Measurements from ENCODE around the gene TRAF3.

Gene TRAF3, protein sequence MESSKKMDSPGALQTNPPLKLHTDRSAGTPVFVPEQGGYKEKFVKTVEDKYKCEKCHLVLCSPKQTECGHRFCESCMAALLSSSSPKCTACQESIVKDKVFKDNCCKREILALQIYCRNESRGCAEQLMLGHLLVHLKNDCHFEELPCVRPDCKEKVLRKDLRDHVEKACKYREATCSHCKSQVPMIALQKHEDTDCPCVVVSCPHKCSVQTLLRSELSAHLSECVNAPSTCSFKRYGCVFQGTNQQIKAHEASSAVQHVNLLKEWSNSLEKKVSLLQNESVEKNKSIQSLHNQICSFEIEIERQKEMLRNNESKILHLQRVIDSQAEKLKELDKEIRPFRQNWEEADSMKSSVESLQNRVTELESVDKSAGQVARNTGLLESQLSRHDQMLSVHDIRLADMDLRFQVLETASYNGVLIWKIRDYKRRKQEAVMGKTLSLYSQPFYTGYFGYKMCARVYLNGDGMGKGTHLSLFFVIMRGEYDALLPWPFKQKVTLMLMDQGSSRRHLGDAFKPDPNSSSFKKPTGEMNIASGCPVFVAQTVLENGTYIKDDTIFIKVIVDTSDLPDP

DNA sequence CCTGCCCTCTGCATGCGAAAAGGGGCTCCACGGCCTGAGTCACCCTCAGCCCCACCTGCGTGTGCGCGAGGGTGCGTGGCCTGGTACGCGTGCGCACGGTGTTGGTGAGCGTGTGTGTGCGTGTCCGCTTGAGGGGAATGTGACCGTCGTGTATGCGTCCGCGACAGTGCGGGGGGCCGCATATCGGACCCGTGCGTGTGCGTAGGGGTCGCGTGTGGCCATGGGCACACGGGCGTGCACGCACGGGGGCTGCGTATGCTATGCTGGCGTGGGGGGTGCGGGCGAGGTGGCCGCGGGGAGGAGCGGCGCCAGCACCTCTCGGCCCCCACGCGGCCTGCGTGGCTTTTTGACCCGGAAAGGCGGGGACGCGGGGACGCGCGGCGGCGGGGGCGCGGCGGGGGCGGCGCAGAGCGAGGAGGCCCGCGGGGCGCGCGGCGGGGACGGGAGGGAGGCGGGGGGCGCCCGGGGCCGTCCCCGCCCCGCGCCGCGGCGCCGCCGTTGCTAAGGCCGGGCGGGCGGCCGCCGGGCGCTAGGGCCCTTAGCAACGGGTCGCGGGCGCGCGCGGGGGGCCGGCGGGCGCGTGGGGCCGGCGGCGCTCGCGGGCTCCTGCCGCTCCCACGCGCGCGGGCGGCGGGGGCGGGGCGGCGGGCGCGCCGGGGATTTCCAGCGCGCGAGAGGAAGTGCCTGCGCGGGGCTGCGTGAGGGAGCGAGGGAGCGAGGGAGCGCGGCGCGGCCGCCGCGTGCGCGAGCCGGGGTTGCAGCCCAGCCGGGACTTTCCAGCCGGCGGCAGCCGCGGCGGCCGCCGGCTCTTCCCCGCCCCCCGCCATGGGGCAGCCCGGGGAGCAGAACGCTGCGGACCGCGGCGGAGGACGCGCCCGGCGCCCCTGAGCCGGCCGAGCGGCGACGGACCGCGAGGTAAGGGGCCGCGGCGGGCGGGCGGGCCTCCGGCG, at the start of gene TRAF3:
TSS of gene TRAF3 (plus strand) at position 689 of the 950 bp plus-strand sequence. CDS start 92,753 bp downstream, outside the sequence.
- Histone ChIP-seq H3K4me3 (ENCODE audit: insufficient read depth, low read length, poor library complexity, severe bottlenecking) (peak within 1 kb of the TSS; percentile 67), H4K20me1 (ENCODE audit: low read depth, low read length) (no peaks in the 10 kb centered on the region; the same call in 1 of the 2 replicates), H3K9me2 (replicated peaks; ENCODE audit: insufficient read depth, low read length) (no peaks in the 10 kb centered on the region), H3K79me2 (ENCODE audit: insufficient read depth, low read length) (no peaks in the 10 kb centered on the region), H3K27ac (ENCODE audit: low read depth, low read length) (no peak within 1 kb of the TSS), H3K4me2 (ENCODE audit: low read depth, low read length, poor library complexity, severe bottlenecking) (peak within 1 kb of the TSS; percentile 77), H3F3A (ENCODE audit: insufficient read depth) (no peaks in the 10 kb centered on the region), H3K36me3 (ENCODE audit: low read length) (no peaks in the 10 kb centered on the region), H3K9ac (ENCODE audit: low read length) (peak within 1 kb of the TSS; percentile 68), H2AFZ (ENCODE audit: low read depth, low read length, severe bottlenecking) (peak within 1 kb of the TSS; percentile 68), H3K9me3 (ENCODE audit: insufficient read depth, low read length) (no peaks in the 10 kb centered on the region), H3K27me3 (ENCODE audit: low read length) (no peaks in the 10 kb centered on the region)
- TF ChIP-seq, protein P1, sequence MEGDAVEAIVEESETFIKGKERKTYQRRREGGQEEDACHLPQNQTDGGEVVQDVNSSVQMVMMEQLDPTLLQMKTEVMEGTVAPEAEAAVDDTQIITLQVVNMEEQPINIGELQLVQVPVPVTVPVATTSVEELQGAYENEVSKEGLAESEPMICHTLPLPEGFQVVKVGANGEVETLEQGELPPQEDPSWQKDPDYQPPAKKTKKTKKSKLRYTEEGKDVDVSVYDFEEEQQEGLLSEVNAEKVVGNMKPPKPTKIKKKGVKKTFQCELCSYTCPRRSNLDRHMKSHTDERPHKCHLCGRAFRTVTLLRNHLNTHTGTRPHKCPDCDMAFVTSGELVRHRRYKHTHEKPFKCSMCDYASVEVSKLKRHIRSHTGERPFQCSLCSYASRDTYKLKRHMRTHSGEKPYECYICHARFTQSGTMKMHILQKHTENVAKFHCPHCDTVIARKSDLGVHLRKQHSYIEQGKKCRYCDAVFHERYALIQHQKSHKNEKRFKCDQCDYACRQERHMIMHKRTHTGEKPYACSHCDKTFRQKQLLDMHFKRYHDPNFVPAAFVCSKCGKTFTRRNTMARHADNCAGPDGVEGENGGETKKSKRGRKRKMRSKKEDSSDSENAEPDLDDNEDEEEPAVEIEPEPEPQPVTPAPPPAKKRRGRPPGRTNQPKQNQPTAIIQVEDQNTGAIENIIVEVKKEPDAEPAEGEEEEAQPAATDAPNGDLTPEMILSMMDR (IDR thresholded peaks at IDR 0.05; ENCODE audit: insufficient read depth, low read length, poor library complexity, severe bottlenecking): no peak
- no peak for TF ChIP-seq EZH2phosphoT487 (conservative IDR thresholded peaks at IDR 0.05; ENCODE audit: low read length)

GRCh38 chr14:102728501-102728900, 48.7 kb upstream of the TRAF3 start:
- Histone ChIP-seq H3K27ac (ENCODE audit: low read depth, low read length) (no peak overlapping the region), H3K9ac (ENCODE audit: low read length) (no peak overlapping the region), H3K27me3 (ENCODE audit: low read length) (no peaks in the 10 kb centered on the region)

GRCh38 chr14:102729268-102729667, 48.0 kb upstream of the TRAF3 start:
- no peak for TF ChIP-seq EZH2phosphoT487 (conservative IDR thresholded peaks at IDR 0.05; ENCODE audit: low read length)
- TF ChIP-seq, protein P1 (IDR thresholded peaks at IDR 0.05; ENCODE audit: insufficient read depth, low read length, poor library complexity, severe bottlenecking): no peak
- Histone ChIP-seq H3K27me3 (ENCODE audit: low read length) (no peaks in the 10 kb centered on the region), H2AFZ (ENCODE audit: low read depth, low read length, severe bottlenecking) (no peak overlapping the region), H3K9me2 (replicated peaks; ENCODE audit: insufficient read depth, low read length) (no peaks in the 10 kb centered on the region), H3K9me3 (ENCODE audit: insufficient read depth, low read length) (no peaks in the 10 kb centered on the region), H3K27ac (ENCODE audit: low read depth, low read length) (no peak overlapping the region), H3K4me3 (ENCODE audit: insufficient read depth, low read length, poor library complexity, severe bottlenecking) (no peak overlapping the region), H3K4me2 (ENCODE audit: low read depth, low read length, poor library complexity, severe bottlenecking) (no peak overlapping the region), H3K36me3 (ENCODE audit: low read length) (peaks cover 5% of the 10 kb centered on the region; the same call in 1 of the 2 replicates), H3F3A (ENCODE audit: insufficient read depth) (no peaks in the 10 kb centered on the region), H3K79me2 (ENCODE audit: insufficient read depth, low read length) (no peaks in the 10 kb centered on the region), H4K20me1 (ENCODE audit: low read depth, low read length) (no peaks in the 10 kb centered on the region), H3K9ac (ENCODE audit: low read length) (no peak overlapping the region)

More at GRCh38 chr14:102728501-102728900, 48.7 kb upstream of the TRAF3 start:
- H2AFZ ChIP-seq (ENCODE audit: low read depth, low read length, severe bottlenecking): no peak overlapping the region
- no peak overlapping the region for H3K4me2 ChIP-seq (ENCODE audit: low read depth, low read length, poor library complexity, severe bottlenecking)
- H4K20me1 ChIP-seq (ENCODE audit: low read depth, low read length): no peaks in the 10 kb centered on the region
- H3K9me2 ChIP-seq (replicated peaks; ENCODE audit: insufficient read depth, low read length): no peaks in the 10 kb centered on the region
- no peaks in the 10 kb centered on the region for H3K9me3 ChIP-seq (ENCODE audit: insufficient read depth, low read length)
- H3F3A ChIP-seq (ENCODE audit: insufficient read depth): no peaks in the 10 kb centered on the region
- no peaks in the 10 kb centered on the region for H3K79me2 ChIP-seq (ENCODE audit: insufficient read depth, low read length)
- no peak overlapping the region for H3K4me3 ChIP-seq (ENCODE audit: insufficient read depth, low read length, poor library complexity, severe bottlenecking)
- peaks cover 5% of the 10 kb centered on the region; the same call in 1 of the 2 replicates for H3K36me3 ChIP-seq (ENCODE audit: low read length)
- TF ChIP-seq EZH2phosphoT487 (conservative IDR thresholded peaks at IDR 0.05; ENCODE audit: low read length): no peak
- TF ChIP-seq, protein P1 (IDR thresholded peaks at IDR 0.05; ENCODE audit: insufficient read depth, low read length, poor library complexity, severe bottlenecking): no peak
